Ovary (tissue), 3 donors: ENCODE measurements around the gene COPS7B.

Experiments
- POLR2A ChIP-seq: fragments of 450-650 bp; IDR thresholded peaks from one replicate; pipeline ENCODE4 v1.6.1; 2017; ENCODE audit warnings: antibody characterized with exemption, mild to moderate bottlenecking, moderate library complexity
- TF ChIP-seq, protein P1 (sequence below), 3 donors: fragments of 450-650 bp in 2 of 3; fragments of 200-600 bp in 1 of 3; IDR thresholded peaks; one replicate each; pipeline versions ENCODE4 v1.5.1 to v1.8.0; 2016 to 2022; ENCODE audit warnings: antibody characterized with exemption in 3 of 3, mild to moderate bottlenecking in 1 of 3
- donor health status: DM: no; HTN: no; CAD: no.

GRCh38 chr2:231785413-231785812 is 832 bp upstream of the COPS7B start:
- TF ChIP-seq, protein P1, sequence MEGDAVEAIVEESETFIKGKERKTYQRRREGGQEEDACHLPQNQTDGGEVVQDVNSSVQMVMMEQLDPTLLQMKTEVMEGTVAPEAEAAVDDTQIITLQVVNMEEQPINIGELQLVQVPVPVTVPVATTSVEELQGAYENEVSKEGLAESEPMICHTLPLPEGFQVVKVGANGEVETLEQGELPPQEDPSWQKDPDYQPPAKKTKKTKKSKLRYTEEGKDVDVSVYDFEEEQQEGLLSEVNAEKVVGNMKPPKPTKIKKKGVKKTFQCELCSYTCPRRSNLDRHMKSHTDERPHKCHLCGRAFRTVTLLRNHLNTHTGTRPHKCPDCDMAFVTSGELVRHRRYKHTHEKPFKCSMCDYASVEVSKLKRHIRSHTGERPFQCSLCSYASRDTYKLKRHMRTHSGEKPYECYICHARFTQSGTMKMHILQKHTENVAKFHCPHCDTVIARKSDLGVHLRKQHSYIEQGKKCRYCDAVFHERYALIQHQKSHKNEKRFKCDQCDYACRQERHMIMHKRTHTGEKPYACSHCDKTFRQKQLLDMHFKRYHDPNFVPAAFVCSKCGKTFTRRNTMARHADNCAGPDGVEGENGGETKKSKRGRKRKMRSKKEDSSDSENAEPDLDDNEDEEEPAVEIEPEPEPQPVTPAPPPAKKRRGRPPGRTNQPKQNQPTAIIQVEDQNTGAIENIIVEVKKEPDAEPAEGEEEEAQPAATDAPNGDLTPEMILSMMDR (IDR thresholded peaks at IDR 0.05): no peak
- no peak for TF ChIP-seq POLR2A
